ENCODE data around the gene SLC6A1.

DNA sequence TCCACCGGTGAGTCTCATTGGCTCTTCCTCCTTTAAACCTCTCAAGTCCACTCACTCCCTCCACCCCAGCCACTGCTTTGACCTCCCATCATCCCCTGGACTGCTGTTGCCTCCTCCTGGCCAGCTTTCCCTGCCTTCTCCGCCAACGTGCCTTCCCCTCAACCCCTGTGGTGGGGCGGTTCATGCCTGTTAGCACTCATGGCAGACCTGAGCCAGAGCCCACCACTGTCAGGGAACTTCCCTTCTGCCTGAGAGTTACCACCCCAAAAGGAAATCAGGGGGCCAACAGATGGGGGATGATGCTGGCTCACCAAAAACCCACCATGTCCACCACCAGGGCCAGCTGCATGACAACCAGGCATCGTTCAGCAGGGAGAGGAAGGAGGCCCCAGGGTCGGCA lies 44.2 kb upstream of the SLC6A1 start:
- TF ChIP-seq, protein P1, sequence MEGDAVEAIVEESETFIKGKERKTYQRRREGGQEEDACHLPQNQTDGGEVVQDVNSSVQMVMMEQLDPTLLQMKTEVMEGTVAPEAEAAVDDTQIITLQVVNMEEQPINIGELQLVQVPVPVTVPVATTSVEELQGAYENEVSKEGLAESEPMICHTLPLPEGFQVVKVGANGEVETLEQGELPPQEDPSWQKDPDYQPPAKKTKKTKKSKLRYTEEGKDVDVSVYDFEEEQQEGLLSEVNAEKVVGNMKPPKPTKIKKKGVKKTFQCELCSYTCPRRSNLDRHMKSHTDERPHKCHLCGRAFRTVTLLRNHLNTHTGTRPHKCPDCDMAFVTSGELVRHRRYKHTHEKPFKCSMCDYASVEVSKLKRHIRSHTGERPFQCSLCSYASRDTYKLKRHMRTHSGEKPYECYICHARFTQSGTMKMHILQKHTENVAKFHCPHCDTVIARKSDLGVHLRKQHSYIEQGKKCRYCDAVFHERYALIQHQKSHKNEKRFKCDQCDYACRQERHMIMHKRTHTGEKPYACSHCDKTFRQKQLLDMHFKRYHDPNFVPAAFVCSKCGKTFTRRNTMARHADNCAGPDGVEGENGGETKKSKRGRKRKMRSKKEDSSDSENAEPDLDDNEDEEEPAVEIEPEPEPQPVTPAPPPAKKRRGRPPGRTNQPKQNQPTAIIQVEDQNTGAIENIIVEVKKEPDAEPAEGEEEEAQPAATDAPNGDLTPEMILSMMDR (IDR thresholded peaks at IDR 0.05; ENCODE audit: low read length), result no peak
- no peak for TF ChIP-seq EZH2 (IDR thresholded peaks at IDR 0.05; ENCODE audit: borderline replicate concordance, low read length)

All from OCI-LY1 (cell line).